GM23248 (cell line): Measurements from ENCODE around the gene MKLN1. TPM values are rescaled to one million over a fixed set of nuclear protein-coding genes. Genes with fewer than 3 reads are reported as not detected.
"Not testable (repeated sequence)": the region's sequence is repeated elsewhere in the genome, so short reads cannot be mapped to it uniquely, and the experiment has no call there.

Experiments used
- DNase-seq: peaks from one replicate; pipeline ENCODE4 v3.0.0-alpha.2; 2015
- H2AFZ ChIP-seq: fragments of 200-600 bp; sonication (generic); 2 replicates; pipeline ENCODE4 v1.6.1; 2016; ENCODE audit warnings: antibody characterized with exemption
- H3F3A ChIP-seq: fragments of 200-600 bp; sonication (generic); 2 replicates; pipeline ENCODE4 v1.6.1; 2016; ENCODE audit warnings: mild to moderate bottlenecking, antibody characterized with exemption, mixed run types; ENCODE audit not compliant: insufficient read depth
- H3K27ac ChIP-seq: fragments of 200-600 bp; sonication (generic); 2 replicates; pipeline ENCODE4 v1.5.1; 2016; ENCODE audit warnings: mild to moderate bottlenecking
- H3K27me3 ChIP-seq: fragments of 200-600 bp; sonication (generic); replicated peaks from 2 replicates; pipeline ENCODE4 v1.6.1; 2016; ENCODE audit warnings: mild to moderate bottlenecking; ENCODE audit not compliant: insufficient read depth
- H3K36me3 ChIP-seq: fragments of 200-600 bp; sonication (generic); 2 replicates; pipeline ENCODE4 v1.6.1; 2016; ENCODE audit warnings: low read depth, mild to moderate bottlenecking
- H3K4me1 ChIP-seq: fragments of 200-600 bp; sonication (generic); 2 replicates; pipeline ENCODE4 v1.6.1; 2016; ENCODE audit warnings: mild to moderate bottlenecking; ENCODE audit not compliant: insufficient read depth
- H3K4me2 ChIP-seq: fragments of 200-600 bp; sonication (generic); one replicate; pipeline ENCODE4 v1.6.1; 2016; ENCODE audit warnings: mild to moderate bottlenecking; ENCODE audit not compliant: unreplicated experiment
- H3K4me3 ChIP-seq: fragments of 200-600 bp; sonication (generic); 2 replicates; pipeline ENCODE4 v1.5.1; 2016; ENCODE audit warnings: mild to moderate bottlenecking
- H3K79me2 ChIP-seq: fragments of 200-600 bp; sonication (generic); 2 replicates; pipeline ENCODE4 v1.6.1; 2016; ENCODE audit warnings: mild to moderate bottlenecking; ENCODE audit not compliant: insufficient read depth
- H3K9ac ChIP-seq: fragments of 200-600 bp; sonication (generic); 2 replicates; pipeline ENCODE4 v1.6.1; 2016; ENCODE audit warnings: mild to moderate bottlenecking
- H3K9me2 ChIP-seq: fragments of 200-600 bp; sonication (generic); 2 replicates; pipeline ENCODE4 v1.6.1; 2016; ENCODE audit warnings: mixed run types, mild to moderate bottlenecking, moderate library complexity; ENCODE audit not compliant: insufficient read depth
- H3K9me3 ChIP-seq: fragments of 200-600 bp; sonication (generic); one replicate; pipeline ENCODE4 v1.6.1; 2017; ENCODE audit warnings: low read depth
- H4K20me1 ChIP-seq: fragments of 200-600 bp; sonication (generic); 2 replicates; pipeline ENCODE4 v1.6.0; 2016; ENCODE audit not compliant: insufficient read depth
- EZH2 ChIP-seq: fragments of 200-600 bp; sonication (generic); IDR thresholded peaks from 2 replicates; pipeline ENCODE4 v1.6.1; 2018; ENCODE audit warnings: antibody characterized with exemption, mild to moderate bottlenecking; ENCODE audit not compliant: insufficient read depth, poor library complexity, severe bottlenecking
- EZH2phosphoT487 ChIP-seq: fragments of 200-600 bp; sonication (generic); IDR thresholded peaks from 2 replicates; pipeline ENCODE4 v1.6.1; 2018; ENCODE audit warnings: antibody characterized with exemption, moderate library complexity, mild to moderate bottlenecking, low read depth; ENCODE audit not compliant: insufficient read depth
- WGBS, 2 experiments: methylation state at CpG; one replicate each; pipeline ENCODE4 v1.1.6; 2015 to 2017; ENCODE audit warnings: low lambda C conversion rate in 2 of 2, low coverage in 1 of 2; ENCODE audit errors: missing lambda C conversion rate in 2 of 2; 5-methylcytosine and 5-hydroxymethylcytosine counted together
- in situ Hi-C: fragments of 300-500 bp; cut with MboI; formaldehyde crosslinking; loops from 2 replicates; pipeline ENCODE4 v1.15.0; 2020
- polyA plus RNA-seq: library from polyadenylated mRNA; unstranded; fragments of >200 nt; fragmentation: Nextera tagmentation; extraction: Ambion mirVana; gene quantifications from 2 replicates; pipeline ENCODE4 v1.2.1, GENCODE V29; 2016
- total RNA-seq: library from RNA; depleted of rRNA; stranded (reverse); fragments of >200 nt; shearing (Covaris generic); gene quantifications from 2 replicates; pipeline ENCODE4 v1.2.3, GENCODE V29; 2014

MKLN1 gene
- total and polyA plus RNA-seq, 2 experiments from 2014 or later = 32.1 to 35.7 TPM

DNA sequence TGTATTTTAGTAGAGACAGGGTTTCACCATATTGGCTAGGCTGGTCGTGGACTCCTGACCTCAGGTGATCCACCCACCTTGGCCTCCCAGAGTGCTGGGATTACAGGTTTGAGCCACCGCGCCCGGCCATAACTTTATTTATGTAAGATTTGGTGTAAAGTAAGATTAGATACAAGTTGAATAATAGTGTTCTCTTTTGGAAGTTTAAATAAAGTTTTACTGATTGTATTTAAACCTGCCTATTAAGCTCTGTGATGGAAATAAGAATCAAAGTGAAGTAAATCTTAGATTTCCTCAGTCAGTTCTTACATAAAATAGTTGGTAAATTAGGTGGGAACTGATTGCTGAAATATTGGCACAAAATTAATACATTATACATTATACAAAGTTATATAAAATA is 86.0 kb downstream of the MKLN1 start:
- H3K9me3 ChIP-seq = no peaks in the 10 kb centered on the region

DNA sequence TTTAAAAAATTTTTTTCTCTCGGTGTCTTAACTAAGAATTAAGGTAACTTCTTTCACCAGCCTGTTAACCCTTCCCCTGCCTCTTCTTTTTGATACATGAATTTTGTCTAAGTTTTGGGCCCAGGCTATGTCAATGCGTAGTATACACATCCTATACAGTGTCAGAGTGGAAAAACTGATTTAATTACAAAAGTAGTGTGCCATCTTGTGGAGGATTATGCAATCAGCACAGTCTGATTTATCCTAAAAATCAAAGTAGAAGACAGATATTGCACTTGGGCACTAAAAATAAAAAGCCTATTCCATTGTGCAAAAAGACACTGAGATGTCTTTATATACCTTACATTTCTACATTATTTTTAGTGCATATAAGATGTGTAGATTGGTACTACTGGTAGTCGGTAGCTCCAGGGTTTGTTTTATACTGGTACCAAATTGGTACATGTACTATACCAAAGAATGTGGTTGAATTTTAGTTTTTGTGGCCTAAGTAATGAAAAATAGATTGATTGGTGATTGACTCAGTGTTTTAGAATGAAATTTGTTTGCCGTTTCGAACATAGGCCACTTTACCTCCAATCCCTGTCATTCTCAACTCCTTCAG is 96.6 kb downstream of the MKLN1 start:
- H3K79me2 ChIP-seq = peaks cover 93% of the 10 kb centered on the region
- DNase-seq = peak; percentile 75
- in situ Hi-C loops = loop anchor here (10.0 kb wide), 1 partner anchor 330 kb away; no protein-coding TSS in a partner anchor
- 58 to 59% methylated on average over 5 of the region's 5 CpGs for WGBS, 2 experiments
- H4K20me1 ChIP-seq = no peaks in the 10 kb centered on the region
- H3F3A ChIP-seq = peaks cover 9% of the 10 kb centered on the region; the same call in 1 of the 2 replicates
- no peaks in the 10 kb centered on the region for H3K27me3 ChIP-seq
- H3K9me3 ChIP-seq = no peaks in the 10 kb centered on the region
- TF ChIP-seq EZH2phosphoT487 (no peak), EZH2 (no peak)
- H3K27ac ChIP-seq = peak overlapping the region; percentile 2; the same call in 1 of the 2 replicates
- H3K4me2 ChIP-seq = no peak overlapping the region
- H3K9ac ChIP-seq = no peak overlapping the region
- no peak overlapping the region for H3K4me3 ChIP-seq
- no peak overlapping the region for H2AFZ ChIP-seq
- H3K4me1 ChIP-seq = no peaks in the 10 kb centered on the region
- H3K9me2 ChIP-seq = no peaks in the 10 kb centered on the region
- peaks cover 14% of the 10 kb centered on the region for H3K36me3 ChIP-seq

More for the DNA sequence above, 86.0 kb downstream of the MKLN1 start:
- Histone ChIP-seq H3K4me3 (no peak overlapping the region), H3K36me3 (peaks cover 25% of the 10 kb centered on the region), H3K4me1 (peaks cover 5% of the 10 kb centered on the region), H3K4me2 (no peak overlapping the region), H4K20me1 (no peaks in the 10 kb centered on the region), H3F3A (peaks cover 10% of the 10 kb centered on the region; the same call in 1 of the 2 replicates), H3K9ac (no peak overlapping the region), H2AFZ (no peak overlapping the region), H3K9me2 (no peaks in the 10 kb centered on the region), H3K27me3 (no peaks in the 10 kb centered on the region), H3K27ac (no peak overlapping the region), H3K79me2 (peaks cover 59% of the 10 kb centered on the region)
- TF ChIP-seq EZH2phosphoT487 (no peak), EZH2 (no peak)
- WGBS, 2 experiments = 97 to 100% methylated on average over 4 of the region's 4 CpGs
- in situ Hi-C loops = no loop called here
- DNase-seq = no peak

DNA sequence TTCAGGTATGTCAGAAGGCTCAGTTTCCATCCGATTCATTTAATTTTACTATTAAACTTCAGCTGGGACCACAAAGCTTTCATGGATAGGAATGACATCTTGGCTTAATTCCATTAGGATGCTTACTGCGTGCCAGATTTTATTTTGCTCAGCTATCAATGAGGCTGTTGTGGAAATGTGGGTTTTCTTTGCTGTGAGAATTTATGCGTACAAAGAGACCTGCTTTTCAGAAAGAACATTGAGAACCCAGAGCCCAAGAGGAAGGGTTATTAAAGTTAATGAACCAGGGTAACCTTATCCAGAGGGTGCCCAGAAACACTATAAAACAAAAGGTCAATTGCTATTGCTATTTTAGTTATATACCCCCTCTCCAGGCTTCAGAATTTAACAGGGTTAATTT is 98.3 kb downstream of the MKLN1 start:
- peaks cover 88% of the 10 kb centered on the region for H3K79me2 ChIP-seq
- H3K4me3 ChIP-seq = no peak overlapping the region
- no peak overlapping the region for H2AFZ ChIP-seq
- H4K20me1 ChIP-seq = no peaks in the 10 kb centered on the region
- in situ Hi-C loops = loop anchor here (10.0 kb wide), 1 partner anchor 331 kb away; no protein-coding TSS in a partner anchor
- no peaks in the 10 kb centered on the region for H3K9me3 ChIP-seq
- H3K9ac ChIP-seq = no peak overlapping the region
- TF ChIP-seq EZH2phosphoT487 = no peak
- TF ChIP-seq EZH2 = no peak
- no peak overlapping the region for H3K4me2 ChIP-seq
- H3K4me1 ChIP-seq = peaks cover 2% of the 10 kb centered on the region; the same call in 1 of the 2 replicates
- H3K27me3 ChIP-seq = no peaks in the 10 kb centered on the region
- H3K36me3 ChIP-seq = peaks cover 21% of the 10 kb centered on the region
- no peaks in the 10 kb centered on the region for H3K9me2 ChIP-seq
- no peak for DNase-seq
- H3K27ac ChIP-seq = no peak overlapping the region
- H3F3A ChIP-seq = 0 out of 2 replicates have a peak, but pooled peaks cover 4% of the 10 kb centered on the region
- 52 to 56% methylated on average over 3 of the region's 3 CpGs for WGBS, 2 experiments

DNA sequence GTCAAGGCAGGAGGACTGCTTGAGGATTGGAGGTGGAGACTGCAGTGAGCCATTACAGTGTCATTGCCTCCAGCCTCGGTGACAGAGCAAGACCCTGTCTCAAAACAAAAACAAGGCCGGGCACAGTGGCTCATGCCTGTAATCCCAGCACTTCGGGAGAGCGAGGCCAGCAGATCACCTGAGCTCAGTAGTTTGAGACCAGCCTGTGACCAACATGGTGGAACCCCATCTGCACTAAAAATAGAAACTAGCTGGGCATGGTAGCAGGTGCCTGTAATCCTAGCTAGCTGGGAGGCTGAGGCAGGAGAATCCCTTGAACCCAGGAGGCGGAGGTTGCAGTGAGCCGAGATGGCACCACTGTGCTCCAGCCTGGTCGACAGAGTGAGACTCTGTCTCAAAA is 103.2 kb downstream of the MKLN1 start:
- H3K9me3 ChIP-seq, H3K4me1 ChIP-seq, H3K27me3 ChIP-seq, H3K27ac ChIP-seq, H3K9ac ChIP-seq, H3K4me2 ChIP-seq, H4K20me1 ChIP-seq, H3K4me3 ChIP-seq, H2AFZ ChIP-seq, H3K9me2 ChIP-seq, in situ Hi-C loops, DNase-seq, H3F3A ChIP-seq: not testable (repeated sequence)
- WGBS, 2 experiments = 97 to 99% methylated on average over 6 to 7 of the region's 7 CpGs
- Histone ChIP-seq H3K79me2 (peaks cover 86% of the 10 kb centered on the region), H3K36me3 (peaks cover 17% of the 10 kb centered on the region)
